Activated CD4-positive, alpha-beta memory T cell treated with anti-CD3 and anti-CD28 coated beads for 36 hours (primary cell): Measurements from ENCODE around the gene CEBPZ. TPM values are rescaled to one million over a fixed set of nuclear protein-coding genes. Genes with fewer than 3 reads are reported as not detected.
"Not testable (repeated sequence)": the region's sequence is repeated elsewhere in the genome, so short reads cannot be mapped to it uniquely, and the experiment has no call there.

ENCODE experiments used
- CTCF ChIA-PET: fragments of 350-600 bp; sonication (Branson Sonifier 250); formaldehyde crosslinking; loops from one replicate; lab custom pipeline; 2021; ENCODE audit warnings: antibody characterized with exemption, inconsistent platforms; lab: Charles Lee
- POLR2A ChIA-PET: fragments of 350-600 bp; sonication (Branson Sonifier 250); formaldehyde crosslinking; loops from one replicate; lab custom pipeline; 2021; ENCODE audit warnings: antibody characterized with exemption; lab: Charles Lee
- DNase-seq: peaks from one replicate; pipeline ENCODE4 v3.0.0-alpha.2; 2020
- H3K27ac Mint-ChIP-seq: one replicate; pipeline ENCODE4 v1.8.0; 2021; ENCODE audit warnings: mixed read lengths
- H3K27me3 Mint-ChIP-seq: one replicate; pipeline ENCODE4 v1.8.0; 2021; ENCODE audit warnings: mixed read lengths
- H3K36me3 Mint-ChIP-seq: one replicate; pipeline ENCODE4 v1.8.0; 2021; ENCODE audit warnings: mixed read lengths
- H3K4me1 Mint-ChIP-seq: one replicate; pipeline ENCODE4 v1.8.0; 2021; ENCODE audit warnings: low read depth, mixed read lengths
- H3K4me3 Mint-ChIP-seq: one replicate; pipeline ENCODE4 v1.8.0; 2021; ENCODE audit warnings: mild to moderate bottlenecking, mixed read lengths
- H3K9me3 Mint-ChIP-seq: one replicate; pipeline ENCODE4 v1.8.0; 2021; ENCODE audit warnings: mixed read lengths
- intact Hi-C: fragments of 100-400 bp; cut with micrococcal nuclease; formaldehyde crosslinking; loops from one replicate; pipeline ENCODE4 v1.15.1; 2023
- total RNA-seq, 2 experiments: library from RNA; stranded (reverse); gene quantifications; one replicate each; pipeline ENCODE4 v1.2.3, GENCODE V29; 2021

CEBPZ gene
- total RNA-seq, 2 experiments from 2014 or later = 62.3 to 74.6 TPM

DNA sequence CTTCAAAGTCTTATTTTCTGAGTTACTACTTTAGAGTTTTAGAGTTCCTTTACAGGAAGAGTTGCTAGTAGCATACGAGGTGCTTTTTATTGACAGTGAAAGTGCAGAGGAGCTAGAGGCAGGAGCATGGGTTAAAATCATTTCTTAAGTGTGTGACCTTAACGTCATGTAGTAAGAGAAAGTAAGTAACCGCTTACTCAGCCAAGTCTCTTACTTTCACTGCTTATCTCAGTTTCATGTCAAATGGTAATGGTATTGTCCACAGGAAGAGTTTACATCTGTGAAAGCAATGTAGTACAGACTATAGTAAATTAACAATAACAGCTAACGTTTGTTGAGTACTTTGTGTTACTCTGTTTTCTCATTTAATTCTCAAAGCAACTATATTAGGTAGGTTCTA lies 12.6 kb upstream of the CEBPZ start:
- H3K4me3 Mint-ChIP-seq = no peak overlapping the region
- intact Hi-C loops = loop anchor here (1.0 to 2.0 kb wide), 3 partner anchors 13 to 132 kb away; partner anchors contain the start of genes CEBPZ and NDUFAF7
- no peaks in the 10 kb centered on the region for H3K27me3 Mint-ChIP-seq
- H3K36me3 Mint-ChIP-seq = peaks cover 52% of the 10 kb centered on the region
- no peak for DNase-seq
- ChIA-PET POLR2A (interaction anchor here (2.2 kb wide), 1 partner anchor 12 kb away, joined by 14 read pairs; the partner anchor contains the start of genes CEBPZ and NDUFAF7), CTCF (no interaction called here)
- H3K9me3 Mint-ChIP-seq = peaks cover 3% of the 10 kb centered on the region
- H3K27ac Mint-ChIP-seq = peak overlapping the region; percentile 14
- H3K4me1 Mint-ChIP-seq = peaks cover 24% of the 10 kb centered on the region

DNA sequence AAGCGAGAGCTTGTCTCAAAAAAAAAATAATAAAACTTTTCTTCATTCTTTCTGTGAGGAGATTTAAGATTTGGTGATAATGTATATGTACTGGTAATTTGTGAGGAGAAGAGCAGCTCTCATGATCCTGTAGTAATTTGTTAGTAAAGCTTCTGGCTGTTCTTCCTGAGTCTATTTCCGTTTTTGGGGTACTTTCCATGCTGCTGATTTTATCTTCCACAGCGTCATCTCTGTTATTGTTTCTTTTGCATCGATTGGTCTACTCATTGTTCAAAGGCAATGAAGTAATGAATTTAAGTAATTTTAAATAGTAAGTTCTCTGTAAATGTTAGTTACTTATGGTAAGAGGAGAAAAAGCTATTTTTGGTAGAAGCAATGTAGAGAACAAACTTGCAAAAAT lies 12.0 kb upstream of the CEBPZ start:
- no peak for DNase-seq
- Mint-ChIP-seq H3K9me3 (peaks cover 3% of the 10 kb centered on the region), H3K27ac (peak overlapping the region; percentile 14), H3K27me3 (no peaks in the 10 kb centered on the region), H3K36me3 (peaks cover 54% of the 10 kb centered on the region), H3K4me3 (no peak overlapping the region), H3K4me1 (peaks cover 24% of the 10 kb centered on the region)
- ChIA-PET POLR2A (interaction anchor here (2.2 kb wide), 1 partner anchor 12 kb away, joined by 14 read pairs; the partner anchor contains the start of genes CEBPZ and NDUFAF7), CTCF (interaction anchor here (0.6 kb wide), 1 partner anchor 190 kb away, joined by 3 read pairs; no protein-coding TSS in a partner anchor)
- intact Hi-C loops = no loop called here

DNA sequence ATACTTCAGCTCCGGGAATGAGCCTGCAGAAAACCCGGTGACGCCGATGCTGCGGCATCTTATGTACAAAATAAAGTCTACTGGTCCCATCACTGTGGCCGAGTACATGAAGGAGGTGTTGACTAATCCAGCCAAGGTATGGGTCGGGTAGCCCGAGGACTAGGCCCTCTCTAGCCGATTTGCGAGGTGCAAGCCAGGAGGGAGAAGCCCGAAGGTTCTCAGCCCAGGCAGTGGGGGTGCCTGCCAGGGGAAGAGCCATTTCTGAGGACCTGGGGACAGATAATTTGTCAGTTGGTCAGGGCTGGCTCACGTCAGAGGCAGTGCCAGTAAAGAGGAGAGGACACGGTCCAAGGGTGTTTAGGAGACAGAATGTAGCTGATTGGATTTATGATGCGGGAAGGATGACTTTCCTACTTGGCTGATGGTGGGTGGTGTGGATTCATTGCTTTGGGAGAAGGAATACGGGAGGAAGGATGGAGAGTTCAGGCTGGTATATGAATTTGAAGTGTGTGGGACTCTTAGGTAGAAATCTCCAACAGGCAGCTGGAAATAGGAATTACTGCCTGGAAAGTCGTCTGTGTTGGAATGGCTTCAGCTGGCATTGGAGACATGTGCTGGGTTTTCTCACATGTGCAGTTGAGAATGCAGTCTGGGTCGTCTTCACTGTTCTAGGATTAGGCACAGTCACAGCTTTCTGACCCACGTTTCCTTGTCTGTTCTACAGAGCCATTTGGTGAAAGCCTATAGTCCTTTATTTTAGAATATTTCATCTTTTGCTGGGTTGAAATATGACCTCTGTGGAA lies 936 bp upstream of the CEBPZ start:
- intact Hi-C loops = loop anchor here (5.0 kb wide), 1 partner anchor 160 kb away; no protein-coding TSS in a partner anchor
- DNase-seq = no peak

DNA sequence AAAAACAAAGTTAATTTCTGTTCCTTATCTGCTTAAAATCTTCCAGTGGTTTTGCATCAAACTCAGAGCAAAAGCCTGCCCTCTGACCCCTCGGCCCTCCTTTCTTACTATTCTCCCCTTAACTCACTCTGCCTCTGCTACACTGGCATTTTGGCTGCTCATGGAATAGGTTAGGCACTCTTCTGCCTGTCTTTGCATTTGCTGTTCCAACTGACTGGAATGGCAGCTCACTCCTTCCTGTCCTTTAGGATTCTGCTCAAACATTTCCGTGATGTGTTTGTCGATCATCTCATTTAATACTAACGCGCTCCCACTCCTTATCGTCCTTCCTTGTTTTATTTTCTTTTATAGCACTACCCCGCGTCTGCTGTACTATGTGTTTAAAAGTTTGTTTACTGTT lies 815 bp downstream of the CEBPZ start:
- ChIA-PET CTCF (interaction anchor here (1.0 to 1.2 kb wide), 3 partner anchors 11 to 647 kb away, joined by 3 to 4 read pairs (median 3); no protein-coding TSS in a partner anchor), POLR2A (interaction anchor here (2.9 kb wide), 1 partner anchor 13 kb away, joined by 14 read pairs; no protein-coding TSS in a partner anchor)
- Mint-ChIP-seq H3K4me3 (no peak overlapping the region), H3K9me3 (no peaks in the 10 kb centered on the region), H3K4me1 (peaks cover 42% of the 10 kb centered on the region), H3K27me3 (no peaks in the 10 kb centered on the region), H3K27ac (no peak overlapping the region), H3K36me3 (peaks cover 29% of the 10 kb centered on the region)
- no peak for DNase-seq
- intact Hi-C loops = loop anchor here (2.0 to 5.0 kb wide), 3 partner anchors 92 to 162 kb away; partner anchors contain the start of genes GPATCH11 and HEATR5B

More for the DNA sequence above, 936 bp upstream of the CEBPZ start:
- CTCF ChIA-PET = interaction anchor here (1.0 kb wide), 1 partner anchor 645 kb away, joined by 3 read pairs; no protein-coding TSS in a partner anchor
- Mint-ChIP-seq H3K4me1 (peaks cover 29% of the 10 kb centered on the region), H3K36me3 (peaks cover 23% of the 10 kb centered on the region), H3K4me3 (no peak overlapping the region), H3K27ac (no peak overlapping the region), H3K27me3 (no peaks in the 10 kb centered on the region), H3K9me3 (no peaks in the 10 kb centered on the region)
- POLR2A ChIA-PET = interaction anchor here (1.0 to 2.9 kb wide), 11 partner anchors 10 to 149 kb away, joined by 3 to 14 read pairs (median 6); partner anchors contain the start of genes CEBPZOS, EIF2AK2, GPATCH11 and HEATR5B

DNA sequence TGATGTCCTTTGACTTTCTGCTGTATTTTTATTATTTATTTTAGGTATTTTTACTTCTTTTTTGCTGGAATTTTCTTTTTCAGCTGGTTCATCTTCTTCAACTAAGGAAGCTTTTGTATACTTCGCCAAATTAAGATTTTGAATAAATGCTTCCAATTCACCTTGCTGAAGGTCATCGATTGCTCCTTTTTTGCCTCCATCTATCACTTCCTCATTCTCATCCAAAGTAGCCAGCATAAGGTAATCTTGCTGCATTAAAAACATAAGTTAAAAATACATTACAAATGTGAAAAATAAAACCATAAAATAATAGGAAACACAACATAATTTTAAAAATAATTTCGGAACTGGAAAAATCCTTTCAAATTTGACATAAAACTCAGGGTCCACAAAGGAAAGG lies 2.6 kb downstream of the CEBPZ start:
- Mint-ChIP-seq H3K36me3 (peaks cover 28% of the 10 kb centered on the region), H3K27me3 (no peaks in the 10 kb centered on the region), H3K4me1 (peaks cover 40% of the 10 kb centered on the region), H3K9me3 (no peaks in the 10 kb centered on the region), H3K4me3 (no peak overlapping the region), H3K27ac (no peak overlapping the region)
- POLR2A ChIA-PET = no interaction called here
- DNase-seq = no peak
- intact Hi-C loops = no loop called here
- CTCF ChIA-PET = interaction anchor here (0.6 kb wide), 1 partner anchor 8 kb away, joined by 4 read pairs; no protein-coding TSS in a partner anchor

DNA sequence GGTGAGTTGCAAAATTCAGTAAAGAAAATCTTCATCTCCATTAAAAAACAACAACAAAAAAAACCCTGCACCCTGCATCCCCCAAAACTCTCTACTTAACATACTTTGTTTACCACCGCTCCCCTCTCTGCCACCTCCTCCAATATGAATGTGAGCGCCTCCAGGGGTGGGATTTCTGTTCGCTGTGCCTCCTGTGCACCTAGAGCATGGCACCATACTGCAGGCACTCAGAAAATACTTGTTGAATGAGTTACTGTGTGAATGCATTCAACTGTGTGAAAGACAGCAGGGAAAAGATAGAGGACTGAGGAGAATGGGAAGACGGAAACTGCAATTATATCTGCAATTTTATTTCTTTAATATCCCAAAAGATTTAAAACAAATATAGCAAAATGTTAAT lies 4.5 kb downstream of the CEBPZ start:
- no peak overlapping the region for H3K4me3 Mint-ChIP-seq
- no peak for DNase-seq
- H3K27me3 Mint-ChIP-seq = no peaks in the 10 kb centered on the region
- no peak overlapping the region for H3K27ac Mint-ChIP-seq
- intact Hi-C loops = no loop called here
- no peaks in the 10 kb centered on the region for H3K9me3 Mint-ChIP-seq
- H3K4me1 Mint-ChIP-seq = peaks cover 55% of the 10 kb centered on the region
- ChIA-PET CTCF (no interaction called here), POLR2A (no interaction called here)
- H3K36me3 Mint-ChIP-seq = peaks cover 41% of the 10 kb centered on the region

DNA sequence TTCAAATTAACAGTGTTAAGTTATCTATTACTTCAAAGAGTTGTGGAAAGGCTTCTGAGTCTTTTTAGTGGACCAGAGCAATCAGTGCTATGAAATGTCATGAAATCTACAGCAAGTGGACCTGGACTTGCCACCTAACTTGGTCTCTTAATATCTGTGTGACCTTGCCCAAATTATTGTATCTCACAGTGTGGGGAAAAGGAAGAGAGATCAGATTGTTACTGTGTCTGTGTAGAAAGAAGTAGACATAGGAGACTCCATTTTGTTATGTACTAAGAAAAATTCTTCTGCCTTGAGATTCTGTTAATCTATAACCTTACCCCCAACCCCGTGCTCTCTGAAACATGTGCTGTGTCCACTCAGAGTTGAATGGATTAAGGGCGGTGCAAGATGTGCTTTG lies 6.3 kb downstream of the CEBPZ start:
- H3K9me3 Mint-ChIP-seq, H3K27ac Mint-ChIP-seq, intact Hi-C loops, CTCF ChIA-PET, POLR2A ChIA-PET, H3K4me3 Mint-ChIP-seq, DNase-seq, H3K27me3 Mint-ChIP-seq: not testable (repeated sequence)
- H3K36me3 Mint-ChIP-seq = peaks cover 56% of the 10 kb centered on the region
- H3K4me1 Mint-ChIP-seq = peaks cover 60% of the 10 kb centered on the region

DNA sequence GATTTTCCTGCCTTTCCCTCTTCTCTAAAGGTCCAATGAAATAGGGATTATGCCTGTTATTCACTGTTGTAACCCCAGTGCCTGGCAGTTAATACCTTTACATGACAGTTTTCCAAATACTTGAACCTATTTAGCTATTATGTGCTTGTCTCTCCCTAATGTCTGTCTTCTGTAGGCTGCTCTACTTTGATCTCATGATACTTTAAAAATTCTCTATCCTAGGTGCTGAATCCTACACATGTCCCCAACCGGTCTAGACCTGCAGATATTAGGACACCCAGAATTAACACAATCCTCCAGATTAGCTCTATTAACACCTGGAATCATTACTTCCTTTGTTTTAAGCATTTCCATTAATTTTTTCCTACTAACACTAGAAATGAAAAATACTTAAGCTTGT lies 7.3 kb downstream of the CEBPZ start:
- H3K9me3 Mint-ChIP-seq = no peaks in the 10 kb centered on the region
- H3K4me1 Mint-ChIP-seq = peaks cover 55% of the 10 kb centered on the region
- no peak for DNase-seq
- POLR2A ChIA-PET = no interaction called here
- no peak overlapping the region for H3K4me3 Mint-ChIP-seq
- CTCF ChIA-PET = no interaction called here
- intact Hi-C loops = no loop called here
- no peak overlapping the region for H3K27ac Mint-ChIP-seq
- no peaks in the 10 kb centered on the region for H3K27me3 Mint-ChIP-seq
- peaks cover 54% of the 10 kb centered on the region for H3K36me3 Mint-ChIP-seq

DNA sequence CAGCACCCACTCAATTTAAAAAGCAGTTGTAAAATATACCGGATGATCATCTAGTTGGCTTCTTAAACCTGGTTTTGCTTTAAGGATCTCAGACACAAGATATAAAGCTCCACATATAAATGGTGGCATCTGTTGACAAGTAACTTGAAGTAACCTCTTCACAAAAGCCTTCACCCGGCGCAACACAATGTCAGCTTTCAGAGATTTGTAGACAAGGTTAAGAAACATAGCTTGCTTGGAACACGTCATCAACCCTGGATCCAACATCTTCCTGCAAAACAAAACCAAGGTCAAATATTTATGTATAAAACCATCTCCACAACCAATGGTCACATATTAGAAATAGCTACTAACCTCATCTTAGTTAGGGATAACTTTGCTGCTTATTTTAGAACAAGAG lies 8.3 kb downstream of the CEBPZ start:
- no peaks in the 10 kb centered on the region for H3K9me3 Mint-ChIP-seq
- H3K4me3 Mint-ChIP-seq = no peak overlapping the region
- peaks cover 59% of the 10 kb centered on the region for H3K36me3 Mint-ChIP-seq
- no peak for DNase-seq
- ChIA-PET POLR2A (interaction anchor here (1.4 kb wide), 1 partner anchor 9 kb away, joined by 9 read pairs; the partner anchor contains the start of genes CEBPZ and NDUFAF7), CTCF (interaction anchor here (0.9 kb wide), 1 partner anchor 100 kb away, joined by 3 read pairs; no protein-coding TSS in a partner anchor)
- H3K27me3 Mint-ChIP-seq = no peaks in the 10 kb centered on the region
- peaks cover 51% of the 10 kb centered on the region for H3K4me1 Mint-ChIP-seq
- intact Hi-C loops = no loop called here
- no peak overlapping the region for H3K27ac Mint-ChIP-seq

DNA sequence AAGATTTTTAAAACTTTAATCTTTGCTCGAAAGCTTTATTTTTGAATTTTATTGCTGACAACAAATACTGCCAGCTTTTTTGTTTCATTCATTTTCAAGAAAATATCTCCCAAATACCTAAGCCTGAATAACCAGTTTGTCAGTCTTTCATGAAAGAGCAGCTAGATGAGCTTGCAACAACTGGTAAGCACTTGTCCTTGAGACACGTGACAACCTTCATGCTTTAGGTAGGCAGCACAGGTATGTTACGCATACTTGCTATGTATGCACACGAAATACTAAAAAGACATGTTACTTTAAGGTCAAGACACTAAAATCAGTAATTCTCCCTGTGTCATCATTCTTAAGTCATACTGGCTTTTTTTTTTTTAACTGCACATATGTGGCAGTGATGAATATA lies 12.3 kb downstream of the CEBPZ start:
- intact Hi-C loops = no loop called here
- H3K9me3 Mint-ChIP-seq = no peaks in the 10 kb centered on the region
- H3K36me3 Mint-ChIP-seq = peaks cover 55% of the 10 kb centered on the region
- H3K27me3 Mint-ChIP-seq = no peaks in the 10 kb centered on the region
- H3K27ac Mint-ChIP-seq = no peak overlapping the region
- no peak overlapping the region for H3K4me3 Mint-ChIP-seq
- POLR2A ChIA-PET = no interaction called here
- no peak for DNase-seq
- CTCF ChIA-PET = interaction anchor here (0.9 to 1.3 kb wide), 3 partner anchors 12 to 177 kb away, joined by 4 read pairs; partner anchors contain the start of genes CEBPZ and NDUFAF7
- peaks cover 31% of the 10 kb centered on the region for H3K4me1 Mint-ChIP-seq

DNA sequence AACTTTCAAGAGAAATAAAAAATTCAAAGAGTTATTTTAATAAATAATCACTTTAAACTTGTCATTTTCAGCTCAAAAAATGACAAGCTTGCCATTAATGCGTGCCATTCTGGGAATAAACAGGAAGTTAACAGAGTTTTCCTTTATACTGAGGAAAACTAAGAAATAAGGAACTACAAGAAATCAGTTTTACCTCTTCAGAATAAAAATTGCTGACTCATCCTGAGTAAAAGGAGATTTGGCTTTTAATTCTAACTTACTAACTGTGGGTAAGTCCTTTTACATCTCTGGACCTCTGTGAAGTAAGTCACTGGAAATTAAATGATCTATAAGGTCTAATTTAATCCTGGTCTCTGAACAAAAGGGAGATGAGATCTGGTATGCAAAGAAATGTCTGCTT lies 16.1 kb downstream of the CEBPZ start:
- ChIA-PET POLR2A (no interaction called here), CTCF (no interaction called here)
- intact Hi-C loops = no loop called here
- Mint-ChIP-seq H3K27me3 (no peaks in the 10 kb centered on the region), H3K27ac (peak overlapping the region; percentile 46), H3K9me3 (peaks cover 2% of the 10 kb centered on the region), H3K4me3 (no peak overlapping the region), H3K36me3 (peaks cover 53% of the 10 kb centered on the region), H3K4me1 (peaks cover 9% of the 10 kb centered on the region)
- DNase-seq = no peak

DNA sequence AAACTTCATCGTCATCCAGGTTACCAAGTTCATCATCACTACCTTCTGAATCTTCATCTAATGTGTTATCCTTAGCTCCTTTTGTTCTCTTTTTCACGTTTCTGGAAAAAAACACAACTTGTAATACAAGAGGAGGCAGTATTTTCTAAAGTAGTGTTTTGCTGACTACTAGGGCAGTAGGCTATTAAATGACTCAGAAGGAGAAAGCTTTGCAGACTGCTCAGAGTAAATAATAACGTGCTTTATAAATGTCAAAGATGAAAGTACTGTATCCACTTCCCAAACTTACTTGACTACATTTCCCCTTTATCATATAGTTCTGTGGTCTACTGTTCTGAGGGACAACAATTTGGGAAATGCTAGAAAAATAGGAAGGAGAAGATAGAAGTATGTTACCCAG lies 19.5 kb downstream of the CEBPZ start:
- peak overlapping the region; percentile 5 for H3K27ac Mint-ChIP-seq
- peaks cover 20% of the 10 kb centered on the region for H3K4me1 Mint-ChIP-seq
- peaks cover 33% of the 10 kb centered on the region for H3K9me3 Mint-ChIP-seq
- ChIA-PET CTCF (interaction anchor here (0.7 kb wide), 1 partner anchor 43 kb away, joined by 3 read pairs; no protein-coding TSS in a partner anchor), POLR2A (no interaction called here)
- no peaks in the 10 kb centered on the region for H3K27me3 Mint-ChIP-seq
- intact Hi-C loops = no loop called here
- DNase-seq = no peak
- peaks cover 76% of the 10 kb centered on the region for H3K36me3 Mint-ChIP-seq
- no peak overlapping the region for H3K4me3 Mint-ChIP-seq
